IPS-15b (cell line): ENCODE results near the gene LASP1NB.

Source experiments
- H3K27me3 ChIP-seq: one replicate; pipeline ENCODE4 v1.6.1; 2013; ENCODE audit warnings: low read length; ENCODE audit not compliant: control insufficient read depth, insufficient read depth
- H3K36me3 ChIP-seq: one replicate; pipeline ENCODE4 v1.6.1; 2013; ENCODE audit warnings: low read length; ENCODE audit not compliant: control insufficient read depth, insufficient read depth
- H3K4me1 ChIP-seq: one replicate; pipeline ENCODE4 v1.6.1; 2013; ENCODE audit warnings: mild to moderate bottlenecking, low read length; ENCODE audit not compliant: control insufficient read depth, insufficient read depth
- H3K4me3 ChIP-seq: one replicate; pipeline ENCODE4 v1.5.1; 2013; ENCODE audit warnings: low read depth, low read length
- H3K9ac ChIP-seq: one replicate; pipeline ENCODE4 v1.6.1; 2013; ENCODE audit warnings: low read depth, mild to moderate bottlenecking, low read length
- H3K9me3 ChIP-seq: one replicate; pipeline ENCODE4 v1.6.1; 2013; ENCODE audit warnings: mild to moderate bottlenecking, low read length; ENCODE audit not compliant: control insufficient read depth, insufficient read depth

The LASP1NB gene

GRCh38 chr17:38898812-38899348 lies 26.5 kb upstream of the LASP1NB start:
- peaks cover 4% of the 10 kb centered on the region for H3K4me1 ChIP-seq
- H3K9me3 ChIP-seq, result no peaks in the 10 kb centered on the region
- H3K9ac ChIP-seq, result no peak overlapping the region
- peaks cover 31% of the 10 kb centered on the region for H3K36me3 ChIP-seq
- no peaks in the 10 kb centered on the region for H3K27me3 ChIP-seq
- H3K4me3 ChIP-seq, result no peak overlapping the region

- H3K4me1 ChIP-seq, result peaks cover 4% of the 10 kb centered on the region
- H3K4me3 ChIP-seq, result no peak overlapping the region
- H3K9ac ChIP-seq, result no peak overlapping the region
- peaks cover 33% of the 10 kb centered on the region for H3K36me3 ChIP-seq
- no peaks in the 10 kb centered on the region for H3K9me3 ChIP-seq
- no peaks in the 10 kb centered on the region for H3K27me3 ChIP-seq
These were observed 26.0 kb upstream of the LASP1NB start for GRCh38 chr17:38899421-38899820.

GRCh38 chr17:38900978-38901656 lies 24.3 kb upstream of the LASP1NB start:
- Histone ChIP-seq H3K4me3 (no peak overlapping the region), H3K27me3 (no peaks in the 10 kb centered on the region), H3K36me3 (peaks cover 30% of the 10 kb centered on the region), H3K9me3 (no peaks in the 10 kb centered on the region), H3K4me1 (peaks cover 4% of the 10 kb centered on the region), H3K9ac (no peak overlapping the region)

DNA sequence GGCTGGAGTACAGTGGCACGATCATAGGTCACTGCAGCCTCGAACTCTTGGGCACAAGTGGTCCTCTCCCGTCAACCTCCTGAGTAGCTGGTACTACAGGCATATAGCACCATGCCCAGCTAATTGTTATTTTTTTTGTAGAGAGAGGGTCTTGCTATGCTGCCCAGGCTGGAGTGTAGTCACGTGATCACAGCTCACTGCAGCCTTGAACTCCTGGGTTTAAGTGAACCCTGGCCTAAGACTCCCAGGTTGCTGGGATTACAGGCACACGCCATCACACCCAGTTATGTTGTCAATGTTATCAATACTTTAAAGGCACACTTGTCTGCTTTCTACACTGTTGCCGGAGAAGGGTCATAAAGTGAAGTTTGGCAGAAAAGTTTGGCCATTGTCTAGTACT lies 22.0 kb upstream of the LASP1NB start:
- Histone ChIP-seq H3K4me1 (peaks cover 4% of the 10 kb centered on the region), H3K36me3 (peaks cover 20% of the 10 kb centered on the region), H3K4me3 (no peak overlapping the region), H3K9ac (no peak overlapping the region), H3K9me3 (no peaks in the 10 kb centered on the region), H3K27me3 (no peaks in the 10 kb centered on the region)

DNA sequence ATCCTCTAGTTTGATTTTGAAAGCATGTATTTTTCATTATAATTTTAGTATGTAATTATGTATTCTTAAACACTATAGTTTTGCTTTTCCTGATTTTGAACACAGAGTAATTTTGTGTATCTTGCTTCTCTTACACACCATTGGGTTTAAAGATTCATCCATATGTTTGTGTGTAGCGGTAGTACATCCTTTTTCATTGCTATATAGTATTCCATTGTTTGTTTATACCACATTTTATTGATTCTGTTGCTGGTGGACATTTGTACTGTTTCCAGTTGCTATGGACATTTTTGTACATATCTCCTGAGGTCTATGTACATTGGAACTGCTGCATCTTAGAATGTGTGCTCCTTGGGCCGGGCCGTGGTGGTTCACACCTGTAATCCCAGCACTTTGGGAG lies 20.5 kb upstream of the LASP1NB start:
- Histone ChIP-seq H3K27me3 (no peaks in the 10 kb centered on the region), H3K36me3 (peaks cover 9% of the 10 kb centered on the region), H3K4me3 (no peak overlapping the region), H3K9me3 (no peaks in the 10 kb centered on the region), H3K4me1 (peaks cover 4% of the 10 kb centered on the region), H3K9ac (no peak overlapping the region)

- Histone ChIP-seq H3K4me1 (peaks cover 4% of the 10 kb centered on the region), H3K9ac (no peak overlapping the region), H3K4me3 (no peak overlapping the region), H3K9me3 (no peaks in the 10 kb centered on the region), H3K36me3 (peaks cover 9% of the 10 kb centered on the region), H3K27me3 (no peaks in the 10 kb centered on the region)
These were observed 20.0 kb upstream of the LASP1NB start for GRCh38 chr17:38905375-38905774.

- Histone ChIP-seq H3K4me3 (no peak overlapping the region), H3K36me3 (peaks cover 9% of the 10 kb centered on the region), H3K9me3 (no peaks in the 10 kb centered on the region), H3K4me1 (no peaks in the 10 kb centered on the region), H3K9ac (no peak overlapping the region), H3K27me3 (no peaks in the 10 kb centered on the region)
These were observed 18.8 kb upstream of the LASP1NB start for GRCh38 chr17:38906460-38907228.

- no peak overlapping the region for H3K9ac ChIP-seq
These were observed 17.3 kb upstream of the LASP1NB start for GRCh38 chr17:38907930-38908675.

DNA sequence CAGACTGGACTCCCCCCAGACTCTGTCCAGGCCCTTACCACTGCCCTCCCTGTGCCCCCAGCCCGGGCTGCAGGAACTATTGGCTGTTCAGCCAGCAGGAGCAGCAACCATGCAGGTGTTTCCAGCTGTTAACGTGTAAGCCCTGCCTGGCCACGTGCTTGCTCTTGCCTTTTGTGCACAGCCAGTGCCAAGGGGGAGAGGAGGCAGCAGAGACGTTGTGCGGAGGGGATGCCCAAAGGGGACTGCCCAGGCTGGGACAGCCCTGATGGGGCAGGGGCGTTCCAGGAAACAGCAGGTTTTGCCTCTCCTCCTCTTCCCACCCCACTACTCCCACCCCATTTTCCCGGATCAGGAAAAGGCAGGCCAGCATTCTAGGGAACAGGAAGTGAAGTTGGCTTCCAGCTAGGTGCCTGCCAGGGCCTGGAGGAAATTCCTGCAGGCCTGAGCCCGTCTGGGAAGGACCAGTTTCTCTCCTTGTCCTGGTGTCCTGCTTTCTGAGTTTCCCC lies 16.7 kb upstream of the LASP1NB start:
- H3K27me3 ChIP-seq, result no peaks in the 10 kb centered on the region
- H3K4me3 ChIP-seq, result no peak overlapping the region
- H3K9ac ChIP-seq, result no peak overlapping the region
- H3K36me3 ChIP-seq, result peaks cover 6% of the 10 kb centered on the region
- H3K4me1 ChIP-seq, result no peaks in the 10 kb centered on the region
- no peaks in the 10 kb centered on the region for H3K9me3 ChIP-seq

More at GRCh38 chr17:38907930-38908675, 17.3 kb upstream of the LASP1NB start:
- peaks cover 9% of the 10 kb centered on the region for H3K36me3 ChIP-seq
- no peaks in the 10 kb centered on the region for H3K9me3 ChIP-seq
- H3K4me1 ChIP-seq, result no peaks in the 10 kb centered on the region
- H3K27me3 ChIP-seq, result no peaks in the 10 kb centered on the region
- no peak overlapping the region for H3K4me3 ChIP-seq

DNA sequence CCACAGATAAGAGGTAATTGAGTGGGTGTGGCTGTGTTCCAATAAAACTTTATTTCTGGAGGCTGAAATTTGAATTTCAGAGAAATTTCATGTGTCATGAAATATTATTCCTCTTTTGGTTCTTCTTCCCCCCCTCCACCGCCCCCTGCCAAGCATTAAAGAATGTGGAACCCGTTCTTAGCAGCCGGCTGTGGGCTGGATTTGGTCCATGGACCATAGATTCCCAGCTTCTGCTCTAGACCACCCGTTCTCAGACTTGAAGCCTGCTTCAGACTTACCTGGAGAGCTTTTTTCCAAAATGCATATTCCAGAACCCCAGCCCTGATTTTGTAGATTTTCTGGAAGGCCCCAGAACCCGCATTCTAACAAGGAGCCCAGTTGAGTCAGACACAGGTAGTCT lies 15.1 kb upstream of the LASP1NB start:
- H3K9ac ChIP-seq, result no peak overlapping the region
- no peaks in the 10 kb centered on the region for H3K27me3 ChIP-seq
- H3K36me3 ChIP-seq, result peaks cover 14% of the 10 kb centered on the region
- H3K9me3 ChIP-seq, result no peaks in the 10 kb centered on the region
- no peak overlapping the region for H3K4me3 ChIP-seq
- H3K4me1 ChIP-seq, result no peaks in the 10 kb centered on the region

- Histone ChIP-seq H3K36me3 (peaks cover 18% of the 10 kb centered on the region), H3K9me3 (no peaks in the 10 kb centered on the region), H3K4me1 (no peaks in the 10 kb centered on the region), H3K27me3 (no peaks in the 10 kb centered on the region), H3K9ac (no peak overlapping the region), H3K4me3 (no peak overlapping the region)
These were observed 14.2 kb upstream of the LASP1NB start for GRCh38 chr17:38911081-38911730.
